ENCODE results near the gene RPS6KA4. TPM values are rescaled to one million over a fixed set of nuclear protein-coding genes. Genes with fewer than 3 reads are reported as not detected.
"Not testable (repeated sequence)": the region's sequence is repeated elsewhere in the genome, so short reads cannot be mapped to it uniquely, and the experiment has no call there.

RPS6KA4 gene
- total RNA-seq, 1 experiment from 2014 or later = 59.4 TPM

DNA sequence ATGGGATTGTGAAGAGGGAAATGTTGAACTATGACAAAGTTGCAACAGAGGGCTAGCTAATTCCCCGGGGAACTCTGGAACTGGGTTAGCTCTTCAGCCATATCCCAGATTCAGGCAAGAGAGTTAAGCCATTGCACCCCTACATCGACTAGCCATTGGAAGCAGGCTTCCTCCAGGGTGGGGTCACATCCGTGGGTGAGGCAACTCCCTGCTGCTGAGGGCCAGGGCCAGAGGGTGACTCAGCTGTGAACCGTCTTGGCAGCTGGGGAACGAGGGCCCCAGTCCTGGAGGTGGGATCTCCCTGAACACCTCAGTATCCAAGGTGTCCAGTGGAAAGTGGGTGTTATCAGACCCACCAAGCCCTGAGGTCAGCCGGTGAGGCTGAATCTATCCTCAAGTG, 41.1 kb downstream of the RPS6KA4 start:
- in situ Hi-C loops (cut with HindIII; ENCODE audit: low pct_unique_long_range_greater_than_20kb, low sequenced_read_pairs) = no loop called here
- no peak for DNase-seq (ENCODE audit: low read depth)

DNA sequence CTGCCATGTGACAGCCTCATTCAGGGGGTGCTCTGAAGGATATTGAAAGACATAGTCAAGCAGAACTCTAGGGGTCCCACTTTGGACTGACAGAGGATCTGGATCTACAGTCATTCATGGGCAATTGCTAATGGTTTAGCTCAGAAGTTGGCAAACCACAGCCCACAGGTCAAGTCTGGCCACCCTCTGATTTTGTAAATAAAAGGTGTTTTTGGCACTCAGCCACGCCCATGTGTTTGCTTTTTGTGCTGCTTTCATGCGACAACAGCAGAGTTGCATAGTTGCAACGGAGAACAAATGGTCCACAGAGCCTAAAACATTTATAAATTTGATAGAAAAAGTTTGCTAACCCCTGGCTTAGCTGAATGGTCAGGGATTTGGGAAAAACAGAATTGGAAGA, 41.7 kb downstream of the RPS6KA4 start:
- no peak for DNase-seq (ENCODE audit: low read depth)
- in situ Hi-C loops (cut with HindIII; ENCODE audit: low pct_unique_long_range_greater_than_20kb, low sequenced_read_pairs) = no loop called here

DNA sequence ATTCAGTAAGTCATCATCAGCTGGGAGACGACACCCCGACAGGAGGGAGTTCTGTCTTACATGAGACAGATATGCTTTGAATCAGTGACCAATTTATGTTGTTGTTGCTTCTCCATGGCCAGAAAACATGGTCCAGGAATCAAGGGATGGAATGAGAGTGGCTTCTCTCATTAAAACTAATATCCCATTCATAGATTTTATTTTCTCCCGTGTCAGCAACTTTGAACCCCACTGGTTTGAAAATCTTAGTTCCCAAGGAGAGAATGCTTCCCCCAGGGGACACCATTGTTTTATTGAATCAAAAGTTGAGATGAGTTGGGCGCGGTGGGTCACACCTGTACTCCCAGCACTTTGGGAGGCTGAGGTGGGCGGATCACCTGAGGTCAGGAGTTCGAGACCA, 42.8 kb downstream of the RPS6KA4 start:
- no peak for DNase-seq (ENCODE audit: low read depth)
- in situ Hi-C loops (cut with HindIII; ENCODE audit: low pct_unique_long_range_greater_than_20kb, low sequenced_read_pairs) = no loop called here

DNA sequence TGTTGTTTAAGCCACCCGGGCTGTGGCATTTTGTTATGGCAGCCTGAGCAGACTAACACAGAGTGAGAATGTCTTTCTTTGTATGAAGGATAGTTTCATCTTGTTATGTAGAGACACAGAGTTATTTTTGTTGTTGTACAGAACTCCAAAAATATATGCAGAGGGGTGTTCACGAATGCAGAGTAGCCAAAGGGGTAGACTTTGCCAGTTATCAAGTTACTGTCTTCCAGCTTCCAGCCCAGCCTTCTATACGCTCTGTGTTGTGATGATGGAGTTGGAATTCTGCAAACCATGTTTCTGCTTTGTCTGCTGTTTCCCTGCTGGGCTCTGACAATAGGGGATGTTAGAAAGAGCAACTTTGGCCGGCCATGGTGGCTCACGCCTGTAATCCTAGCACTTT, 44.1 kb downstream of the RPS6KA4 start:
- in situ Hi-C loops (cut with HindIII; ENCODE audit: low pct_unique_long_range_greater_than_20kb, low sequenced_read_pairs) = no loop called here

DNA sequence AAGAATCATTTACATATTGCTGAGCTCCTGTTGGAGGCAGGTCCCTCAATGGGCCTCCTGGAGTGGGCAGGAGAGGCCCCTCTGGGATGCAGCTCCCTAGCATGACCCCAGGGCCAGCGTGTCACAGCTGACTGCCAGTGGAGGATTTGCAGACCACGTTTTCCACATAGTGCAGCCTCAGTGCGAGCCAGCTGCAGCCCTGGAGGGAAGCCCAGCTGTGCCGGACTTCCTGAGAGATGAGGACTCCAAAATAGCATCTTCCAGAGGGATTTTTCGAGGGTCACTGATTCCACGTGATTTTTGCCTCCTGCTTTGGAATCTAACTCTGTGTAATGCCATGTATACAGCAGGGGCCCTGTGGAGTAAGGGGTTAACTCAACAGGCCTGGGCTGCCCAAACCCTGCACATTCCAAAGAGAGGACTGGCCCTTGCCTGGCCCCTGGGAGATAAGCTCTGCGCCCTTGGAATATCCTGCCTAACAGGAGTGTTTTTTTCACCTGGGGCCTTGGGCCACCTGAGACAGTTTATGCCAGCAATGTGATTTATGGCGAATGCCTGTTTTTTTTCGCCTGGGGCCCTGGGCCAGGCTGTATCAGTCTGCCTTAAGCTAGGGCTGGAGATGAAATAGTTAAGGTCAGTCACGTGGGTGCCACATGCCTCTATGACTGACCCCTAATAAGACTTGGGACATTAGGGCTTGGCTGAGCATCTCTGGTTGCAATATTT, 47.4 kb downstream of the RPS6KA4 start:
- DNase-seq (ENCODE audit: low read depth) = no peak

More for the DNA sequence above, 44.1 kb downstream of the RPS6KA4 start:
- DNase-seq (ENCODE audit: low read depth) = no peak

DNA sequence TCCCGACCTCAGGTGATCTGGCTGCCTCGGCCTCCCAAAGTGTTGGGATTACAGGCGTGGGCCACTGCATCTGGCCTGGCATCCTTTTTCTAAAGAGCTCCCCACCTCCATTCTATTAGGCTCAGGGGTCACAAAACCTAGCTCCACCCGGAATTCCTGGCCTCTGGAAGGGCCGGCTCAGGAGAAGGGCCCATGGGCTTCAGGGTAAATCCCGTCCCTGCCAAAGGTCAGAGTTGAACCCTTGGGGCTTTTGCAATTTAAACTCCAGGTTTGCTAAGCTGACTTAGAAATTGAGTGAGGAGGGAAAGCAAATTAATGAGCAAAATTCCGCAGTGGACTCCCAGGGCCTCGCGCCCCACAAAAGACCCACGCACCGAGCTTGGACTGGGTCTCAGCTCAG, 48.3 kb downstream of the RPS6KA4 start:
- in situ Hi-C loops (cut with HindIII; ENCODE audit: low pct_unique_long_range_greater_than_20kb, low sequenced_read_pairs) = no loop called here
- no peak for DNase-seq (ENCODE audit: low read depth)

More for the DNA sequence above, 47.4 kb downstream of the RPS6KA4 start:
- in situ Hi-C loops (cut with HindIII; ENCODE audit: low pct_unique_long_range_greater_than_20kb, low sequenced_read_pairs) = no loop called here

DNA sequence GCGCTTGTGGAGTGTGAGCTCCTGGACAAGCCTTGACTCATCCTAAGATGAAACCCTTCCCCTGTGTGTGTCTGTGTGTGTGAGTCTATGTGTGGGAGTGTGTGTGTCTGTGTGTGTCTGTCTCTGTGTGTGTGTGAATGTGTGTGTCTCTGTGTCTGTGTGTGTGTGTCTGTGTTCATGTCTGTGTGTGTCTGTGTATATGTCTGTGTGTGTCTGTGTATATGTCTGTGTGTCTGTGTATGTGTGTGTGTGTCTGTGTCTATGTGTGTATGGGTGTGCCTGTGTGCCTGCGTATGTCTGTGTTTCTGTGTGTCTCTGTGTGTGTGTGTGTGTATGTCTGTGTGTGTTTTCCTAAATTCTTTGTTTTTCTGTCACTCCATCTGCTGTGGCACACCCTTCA, 48.7 kb downstream of the RPS6KA4 start:
- no peak for DNase-seq (ENCODE audit: low read depth)
- in situ Hi-C loops (cut with HindIII; ENCODE audit: low pct_unique_long_range_greater_than_20kb, low sequenced_read_pairs) = no loop called here

DNA sequence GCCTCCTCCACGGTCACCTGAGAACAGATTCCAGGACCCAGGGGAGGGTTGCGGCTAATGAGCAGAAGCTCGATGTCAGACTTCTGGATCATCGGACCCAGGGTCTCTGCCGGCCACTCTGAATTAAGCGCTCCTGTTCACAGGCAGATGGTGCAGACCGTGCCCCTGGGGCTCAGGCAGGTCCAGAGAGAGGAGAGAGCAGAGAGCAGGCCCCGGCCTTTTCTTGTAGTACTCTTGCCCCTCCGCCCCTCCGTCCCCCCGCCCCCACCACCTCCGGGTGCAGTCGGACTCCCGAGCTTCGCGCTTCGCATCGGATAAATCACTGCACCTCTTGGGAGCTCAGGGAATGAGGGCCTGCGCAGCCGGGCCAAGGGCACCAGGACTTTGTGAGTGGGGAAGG, 50.3 kb downstream of the RPS6KA4 start:
- DNase-seq (ENCODE audit: low read depth) = no peak
- in situ Hi-C loops (cut with HindIII; ENCODE audit: low pct_unique_long_range_greater_than_20kb, low sequenced_read_pairs) = no loop called here

DNA sequence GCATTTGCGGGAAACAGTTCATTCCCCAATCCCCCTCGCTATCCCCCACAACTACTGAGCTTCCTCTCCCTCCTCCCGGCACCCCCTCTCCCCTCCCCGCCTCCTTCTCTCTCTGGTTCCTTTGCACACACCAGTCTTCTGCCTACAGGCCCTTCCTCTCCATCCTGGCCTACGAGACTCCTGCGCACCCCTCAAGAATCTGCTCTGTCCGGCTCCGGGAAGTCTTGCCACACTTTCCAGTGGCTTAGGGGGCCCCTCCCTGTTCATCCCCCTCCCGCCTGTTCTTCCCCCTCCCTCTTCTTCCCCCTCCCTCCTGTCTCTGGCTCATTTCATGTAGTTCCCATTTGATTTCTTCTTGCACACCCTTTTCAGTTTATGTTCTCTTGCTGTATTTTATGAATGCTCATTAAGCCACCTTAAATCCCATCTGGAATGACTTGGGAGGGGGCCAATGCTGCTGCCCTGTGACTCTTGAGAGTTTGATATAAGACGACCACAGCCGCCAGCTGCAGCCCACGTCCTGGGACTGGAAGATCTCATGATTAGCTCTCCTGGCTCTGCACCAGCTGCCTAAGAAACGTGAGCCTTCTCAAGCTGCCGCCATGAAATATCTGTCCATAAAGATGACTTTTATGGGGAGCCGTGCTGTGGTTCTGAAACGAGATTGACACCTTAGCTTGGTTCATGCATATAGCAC, 50.9 kb downstream of the RPS6KA4 start:
- no peak for DNase-seq (ENCODE audit: low read depth)
- in situ Hi-C loops (cut with HindIII; ENCODE audit: low pct_unique_long_range_greater_than_20kb, low sequenced_read_pairs) = no loop called here

DNA sequence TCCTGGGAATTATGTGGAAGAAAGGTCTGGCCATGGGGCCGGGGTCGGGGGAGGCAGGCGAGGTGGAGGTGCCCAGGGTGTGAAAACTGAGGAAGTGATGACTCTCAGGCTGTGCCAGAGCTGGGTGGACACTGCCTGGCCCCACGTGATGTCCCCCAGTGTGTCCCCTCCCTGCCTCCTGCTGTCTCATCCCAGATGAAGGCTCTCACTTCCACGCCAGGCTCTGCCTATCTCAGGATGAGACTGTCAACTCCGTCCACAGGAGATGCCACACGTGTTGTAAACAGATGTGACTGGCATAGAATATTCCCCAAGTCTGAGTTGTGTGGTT, 51.4 kb downstream of the RPS6KA4 start:
- in situ Hi-C loops (cut with HindIII; ENCODE audit: low pct_unique_long_range_greater_than_20kb, low sequenced_read_pairs) = no loop called here
- DNase-seq (ENCODE audit: low read depth) = no peak

DNA sequence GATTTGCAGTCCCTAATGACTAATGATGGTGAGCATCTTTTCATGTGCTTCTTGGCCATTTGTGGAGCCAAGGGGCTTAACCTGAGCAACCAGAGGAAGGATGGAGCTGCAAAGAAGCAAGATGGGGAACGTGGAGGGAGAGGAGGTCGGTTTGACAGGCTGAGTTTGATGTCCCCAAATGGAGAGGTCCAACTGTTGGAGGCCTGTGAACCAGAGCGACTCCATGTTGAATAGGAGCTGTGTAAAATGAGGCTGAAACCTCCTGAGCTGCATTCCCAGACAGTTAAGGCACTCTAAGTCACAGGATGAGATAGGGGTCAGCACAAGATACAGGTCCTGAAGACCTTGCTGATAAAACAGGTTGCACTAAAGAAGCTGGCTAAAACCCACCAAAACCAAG, 54.5 kb downstream of the RPS6KA4 start:
- in situ Hi-C loops (cut with HindIII; ENCODE audit: low pct_unique_long_range_greater_than_20kb, low sequenced_read_pairs) = no loop called here

DNA sequence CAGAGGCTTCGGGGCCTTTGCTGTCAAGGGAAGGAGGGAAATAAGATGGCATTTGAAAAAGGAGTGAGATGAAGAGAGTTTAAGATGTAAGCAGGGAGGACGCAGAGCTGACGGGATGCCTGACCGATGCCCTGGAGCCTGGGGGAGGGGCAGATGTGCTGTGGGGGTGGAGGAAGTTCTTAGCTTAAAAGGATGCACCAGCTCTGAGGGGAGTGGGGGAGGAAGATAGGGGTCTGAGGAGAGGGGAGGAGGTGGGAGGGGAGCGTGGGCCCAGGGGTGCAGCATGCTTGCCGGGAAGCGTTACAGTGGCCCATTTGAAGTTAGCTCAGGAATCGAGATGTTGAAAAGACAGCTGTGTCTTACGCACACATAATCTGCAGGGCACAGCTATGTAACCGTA, 56.3 kb downstream of the RPS6KA4 start:
- DNase-seq (ENCODE audit: low read depth) = no peak
- in situ Hi-C loops (cut with HindIII; ENCODE audit: low pct_unique_long_range_greater_than_20kb, low sequenced_read_pairs) = no loop called here

More for the DNA sequence above, 54.5 kb downstream of the RPS6KA4 start:
- no peak for DNase-seq (ENCODE audit: low read depth)

DNA sequence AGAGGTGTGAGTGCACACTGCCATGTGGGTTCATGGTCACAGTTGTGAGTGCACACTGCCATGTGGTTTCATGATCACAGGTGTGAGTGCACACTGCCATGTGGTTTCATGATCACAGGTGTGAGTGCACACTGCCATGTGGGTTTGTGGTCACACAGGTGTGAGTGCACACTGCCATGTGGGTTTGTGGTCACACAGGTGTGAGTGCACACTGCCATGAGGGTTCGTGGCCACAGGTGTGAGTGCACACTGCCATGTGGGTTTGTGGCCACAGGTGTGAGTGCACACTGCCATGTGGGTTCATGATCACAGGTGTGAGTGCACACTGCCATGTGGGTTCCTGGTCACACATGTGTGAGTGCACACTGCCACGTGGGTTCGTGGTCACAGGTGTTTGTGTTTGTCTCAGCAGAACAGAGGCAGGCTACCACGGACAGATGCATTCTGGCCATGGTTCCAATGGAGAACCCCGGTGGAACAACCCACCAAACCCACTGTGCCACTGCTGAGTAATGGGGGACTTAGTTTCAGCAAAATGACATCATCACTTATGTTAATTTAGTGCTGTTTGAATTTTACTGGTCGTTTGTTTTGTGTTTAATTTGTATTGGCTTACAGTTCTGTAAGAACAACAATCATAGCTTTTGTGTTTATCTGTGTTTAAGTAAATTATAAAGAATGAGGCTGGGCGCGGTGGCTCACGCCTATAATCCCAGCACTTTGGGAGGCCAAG, 57.2 kb downstream of the RPS6KA4 start:
- in situ Hi-C loops (cut with HindIII; ENCODE audit: low pct_unique_long_range_greater_than_20kb, low sequenced_read_pairs) = no loop called here
- DNase-seq (ENCODE audit: low read depth) = no peak

DNA sequence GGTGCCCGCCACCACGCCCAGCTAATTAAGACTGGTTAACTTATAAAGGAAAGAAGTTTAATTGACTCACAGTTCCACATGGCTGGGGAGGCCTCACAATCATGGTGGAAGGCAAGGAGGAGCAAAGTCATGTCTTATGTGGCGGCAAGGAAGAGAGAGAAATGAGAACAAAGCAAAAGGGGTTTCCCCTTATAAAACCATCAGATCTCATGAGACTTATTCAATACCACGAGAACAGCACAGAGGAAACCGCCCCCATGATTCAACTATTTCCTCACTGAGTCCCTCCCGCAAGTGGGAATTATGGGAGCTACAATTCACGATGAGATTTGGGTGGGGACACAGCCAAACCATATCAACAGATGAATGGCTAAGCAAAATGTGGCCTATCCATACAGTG, 59.3 kb downstream of the RPS6KA4 start:
- DNase-seq (ENCODE audit: low read depth); in situ Hi-C loops (cut with HindIII; ENCODE audit: low pct_unique_long_range_greater_than_20kb, low sequenced_read_pairs): not testable (repeated sequence)

DNA sequence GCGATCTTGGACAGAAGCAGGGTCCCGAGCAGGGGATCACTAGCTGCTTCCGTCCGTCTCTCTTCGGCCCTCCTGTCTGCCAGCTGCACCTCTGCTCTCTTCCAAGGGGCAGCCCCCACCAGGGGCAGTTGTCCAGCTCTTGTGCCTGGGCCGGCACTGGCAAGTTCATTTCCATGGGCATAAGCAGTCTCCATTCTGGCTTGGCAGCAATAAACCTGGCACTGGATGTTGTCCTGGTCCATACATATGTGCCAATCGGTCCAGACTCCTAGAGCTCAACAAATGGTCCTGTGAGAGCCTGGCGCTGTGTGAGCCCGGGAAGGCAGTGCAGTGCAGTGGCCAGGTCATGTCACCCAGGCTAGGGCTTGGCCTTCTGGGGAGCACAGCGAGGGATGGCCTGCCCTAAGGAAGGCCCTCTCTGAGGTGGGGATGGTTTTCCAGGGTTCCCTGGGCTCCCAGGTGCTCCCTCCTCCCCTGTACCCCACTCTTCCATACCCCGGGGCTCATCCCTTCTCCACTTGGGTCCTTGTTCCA, 60.4 kb downstream of the RPS6KA4 start:
- no peak for DNase-seq (ENCODE audit: low read depth)
- in situ Hi-C loops (cut with HindIII; ENCODE audit: low pct_unique_long_range_greater_than_20kb, low sequenced_read_pairs) = no loop called here

DNA sequence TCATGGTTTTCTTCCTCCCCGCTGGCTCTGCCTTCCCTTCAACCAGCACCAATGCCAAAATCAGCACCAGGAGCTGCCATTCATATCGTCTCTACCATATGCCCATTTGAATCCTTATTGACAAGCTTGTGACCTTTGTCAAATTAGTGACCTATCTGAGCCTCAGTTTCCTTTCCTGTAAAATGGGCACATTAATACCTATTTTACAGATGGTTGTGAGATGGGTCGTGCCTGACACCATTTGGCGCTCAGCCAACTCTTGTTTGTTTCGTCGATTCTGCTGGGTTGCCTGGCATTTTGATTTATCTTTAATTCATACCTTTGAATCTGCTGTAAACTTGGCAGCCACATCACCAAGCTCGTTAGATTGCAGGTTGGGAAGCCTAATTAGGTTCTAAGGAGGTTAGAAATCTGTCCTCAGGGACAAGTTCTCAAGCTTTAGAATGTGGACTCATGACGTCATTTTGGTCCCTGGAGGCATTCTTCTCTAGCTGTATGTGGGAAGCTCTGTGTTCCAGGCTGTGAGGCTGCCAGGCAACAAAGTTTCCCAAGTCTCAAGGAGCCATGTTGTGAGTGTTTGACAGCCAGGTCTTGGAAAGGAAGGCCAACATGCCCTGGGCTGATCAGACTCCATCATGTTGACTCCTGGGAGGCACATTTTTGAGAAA, 61.0 kb downstream of the RPS6KA4 start:
- in situ Hi-C loops (cut with HindIII; ENCODE audit: low pct_unique_long_range_greater_than_20kb, low sequenced_read_pairs) = no loop called here
- no peak for DNase-seq (ENCODE audit: low read depth)

Measured in Caki2 (cell line).